RWPE2 (cell line): ENCODE measurements around the gene NYNRIN.

Experiments used
- ATAC-seq: fragments of 200-7000 bp; cut with Tn5 transposase; 3 replicates; pipeline ENCODE4 v1.9.1; 2021; ENCODE audit warnings: low read depth
- DNase-seq: peaks from one replicate; pipeline ENCODE4 v3.0.0-alpha.2; 2020; ENCODE audit warnings: low spot score
- H3K27ac ChIP-seq: fragments of 450-650 bp; 2 replicates; pipeline ENCODE4 v1.5.1; 2017; ENCODE audit warnings: mild to moderate bottlenecking; ENCODE audit not compliant: poor library complexity, severe bottlenecking
- H3K27me3 ChIP-seq: fragments of 250-450 bp; sonication (Bioruptor Pico); 2 replicates; pipeline ENCODE4 v1.5.1; 2021; ENCODE audit warnings: mild to moderate bottlenecking, moderate library complexity; ENCODE audit not compliant: insufficient read depth, poor library complexity, severe bottlenecking
- H3K36me3 ChIP-seq: fragments of 250-450 bp; sonication (Bioruptor Pico); 2 replicates; pipeline ENCODE4 v1.5.1; 2020; ENCODE audit warnings: low read depth, mild to moderate bottlenecking, moderate library complexity
- H3K4me1 ChIP-seq: fragments of 250-450 bp; sonication (Bioruptor Pico); 2 replicates; pipeline ENCODE4 v1.5.1; 2021; ENCODE audit warnings: mild to moderate bottlenecking, moderate library complexity; ENCODE audit not compliant: insufficient read depth, poor library complexity, severe bottlenecking
- H3K4me3 ChIP-seq: fragments of 250-450 bp; sonication (Bioruptor Pico); 2 replicates; pipeline ENCODE4 v1.5.1; 2021; ENCODE audit warnings: mild to moderate bottlenecking, moderate library complexity; ENCODE audit not compliant: severe bottlenecking
- H3K9me3 ChIP-seq: fragments of 250-450 bp; sonication (Bioruptor Pico); 2 replicates; pipeline ENCODE4 v1.5.1; 2021; ENCODE audit warnings: mild to moderate bottlenecking, moderate library complexity; ENCODE audit not compliant: severe bottlenecking
- CTCF ChIP-seq: fragments of 450-650 bp; IDR thresholded peaks from one replicate; pipeline ENCODE4 v1.5.1; 2017; ENCODE audit warnings: mild to moderate bottlenecking, moderate library complexity; ENCODE audit not compliant: poor library complexity, severe bottlenecking

Gene NYNRIN

GRCh38 chr14:24416254-24416931 is 17.6 kb downstream of the NYNRIN start:
- no peak for TF ChIP-seq CTCF
- no peak overlapping the region for H3K27ac ChIP-seq
- peaks cover 7% of the 10 kb centered on the region for H3K4me1 ChIP-seq
- no peaks in the 10 kb centered on the region for H3K9me3 ChIP-seq
- ATAC-seq (no peak), DNase-seq (no peak)
- no peaks in the 10 kb centered on the region for H3K27me3 ChIP-seq
- H3K36me3 ChIP-seq, result no peaks in the 10 kb centered on the region
- H3K4me3 ChIP-seq, result no peak overlapping the region

GRCh38 chr14:24416932-24417619 is 18.3 kb downstream of the NYNRIN start:
- no peak for ATAC-seq
- TF ChIP-seq CTCF, result no peak
- DNase-seq, result no peak

GRCh38 chr14:24417832-24418491 is 19.2 kb downstream of the NYNRIN start:
- no peaks in the 10 kb centered on the region for H3K9me3 ChIP-seq
- H3K27ac ChIP-seq, result peak overlapping the region; percentile 41
- no peaks in the 10 kb centered on the region for H3K36me3 ChIP-seq
- H3K4me1 ChIP-seq, result peaks cover 7% of the 10 kb centered on the region
- no peaks in the 10 kb centered on the region for H3K27me3 ChIP-seq
- DNase-seq (no peak), ATAC-seq (no peak)
- TF ChIP-seq CTCF, result no peak
- no peak overlapping the region for H3K4me3 ChIP-seq

More at GRCh38 chr14:24416932-24417619, 18.3 kb downstream of the NYNRIN start:
- H3K4me3 ChIP-seq, result no peak overlapping the region
- no peaks in the 10 kb centered on the region for H3K27me3 ChIP-seq
- H3K9me3 ChIP-seq, result no peaks in the 10 kb centered on the region
- no peaks in the 10 kb centered on the region for H3K36me3 ChIP-seq
- H3K4me1 ChIP-seq, result peaks cover 7% of the 10 kb centered on the region
- no peak overlapping the region for H3K27ac ChIP-seq

GRCh38 chr14:24418492-24418873 is 19.7 kb downstream of the NYNRIN start:
- H3K36me3 ChIP-seq, result no peaks in the 10 kb centered on the region
- no peaks in the 10 kb centered on the region for H3K9me3 ChIP-seq
- H3K4me1 ChIP-seq, result peaks cover 7% of the 10 kb centered on the region
- no peak overlapping the region for H3K4me3 ChIP-seq
- peak overlapping the region; percentile 41 for H3K27ac ChIP-seq
- no peak for TF ChIP-seq CTCF
- no peaks in the 10 kb centered on the region for H3K27me3 ChIP-seq
- DNase-seq (no peak), ATAC-seq (peak; percentile 85)
